MCF 10A (cell line): ENCODE measurements around the gene PLEKHA7. TPM values are rescaled to one million over a fixed set of nuclear protein-coding genes. Genes with fewer than 3 reads are reported as not detected.

Source experiments
- BruUV-seq: library from RNA; stranded (reverse); fragments of 400-500 nt; replicated peaks from 2 replicates; lab custom pipeline; 2021; lab: Mats Ljungman, UMichigan
- CTCF ChIA-PET: fragments of 300-600 bp; sonication (Branson Sonifier 250); formaldehyde crosslinking; extraction: SDS; loops from one replicate; lab custom pipeline; 2021; ENCODE audit warnings: antibody characterized with exemption, inconsistent platforms; lab: Yijun Ruan, JAX
- POLR2A ChIA-PET: fragments of 300-600, 350-650 bp; sonication (Branson Sonifier 250); formaldehyde crosslinking; extraction: SDS; loops from one replicate; lab custom pipeline; 2020; ENCODE audit warnings: antibody characterized with exemption, inconsistent platforms; lab: Yijun Ruan, JAX
- DNase-seq: peaks from one replicate; pipeline ENCODE4 v3.0.0-alpha.2; 2018; ENCODE audit not compliant: unreplicated experiment
- H3K27ac Mint-ChIP-seq: one replicate; pipeline ENCODE4 v1.8.0; 2022; ENCODE audit warnings: mild to moderate bottlenecking, low read depth, mixed read lengths; ENCODE audit not compliant: unreplicated experiment
- H3K27me3 Mint-ChIP-seq: one replicate; pipeline ENCODE4 v1.8.0; 2022; ENCODE audit warnings: mixed read lengths; ENCODE audit not compliant: insufficient read depth, unreplicated experiment
- H3K36me3 Mint-ChIP-seq: one replicate; pipeline ENCODE4 v1.8.0; 2022; ENCODE audit warnings: mild to moderate bottlenecking, moderate library complexity, mixed read lengths; ENCODE audit not compliant: insufficient read depth, unreplicated experiment
- H3K4me1 Mint-ChIP-seq: one replicate; pipeline ENCODE4 v1.8.0; 2022; ENCODE audit warnings: mixed read lengths; ENCODE audit not compliant: insufficient read depth, unreplicated experiment
- H3K4me3 Mint-ChIP-seq: one replicate; pipeline ENCODE4 v1.8.0; 2022; ENCODE audit warnings: mild to moderate bottlenecking, moderate library complexity, mixed read lengths; ENCODE audit not compliant: unreplicated experiment
- H3K9me3 Mint-ChIP-seq: one replicate; pipeline ENCODE4 v1.8.0; 2022; ENCODE audit warnings: mixed read lengths; ENCODE audit not compliant: unreplicated experiment
- CTCF ChIP-seq: fragments of 200-600 bp; IDR thresholded peaks from one replicate; pipeline ENCODE4 v1.8.0; 2022; ENCODE audit warnings: antibody characterized with exemption, mild to moderate bottlenecking; ENCODE audit not compliant: unreplicated experiment
- intact Hi-C: fragments of 100-400 bp; cut with micrococcal nuclease; formaldehyde crosslinking; loops from 2 replicates; pipeline ENCODE4 v1.14.1; 2022
- total RNA-seq: library from RNA; stranded (reverse); gene quantifications from 2 replicates; pipeline ENCODE4 v1.2.3, GENCODE V29; 2022

PLEKHA7 gene
- total RNA-seq, 1 experiment from 2014 or later, result 2.8 TPM

- CTCF ChIA-PET, result no interaction called here
- no peak for TF ChIP-seq CTCF
- Mint-ChIP-seq H3K4me3 (no peak overlapping the region), H3K36me3 (no peaks in the 10 kb centered on the region), H3K4me1 (no peaks in the 10 kb centered on the region), H3K9me3 (no peaks in the 10 kb centered on the region), H3K27ac (no peak overlapping the region), H3K27me3 (no peaks in the 10 kb centered on the region)
- no peak for DNase-seq
- no TSS peak for BruUV-seq
- intact Hi-C loops, result no loop called here
- POLR2A ChIA-PET, result no interaction called here
These were observed 27.0 kb downstream of the PLEKHA7 start for GRCh38 chr11:16987205-16987568.

GRCh38 chr11:16986434-16987204 is 27.6 kb downstream of the PLEKHA7 start:
- H3K36me3 Mint-ChIP-seq, result no peaks in the 10 kb centered on the region
- ChIA-PET CTCF (no interaction called here), POLR2A (no interaction called here)
- H3K27ac Mint-ChIP-seq, result no peak overlapping the region
- no peak overlapping the region for H3K4me3 Mint-ChIP-seq
- H3K27me3 Mint-ChIP-seq, result no peaks in the 10 kb centered on the region
- TF ChIP-seq CTCF, result no peak
- H3K9me3 Mint-ChIP-seq, result no peaks in the 10 kb centered on the region
- intact Hi-C loops, result no loop called here
- no TSS peak for BruUV-seq
- H3K4me1 Mint-ChIP-seq, result no peaks in the 10 kb centered on the region
- DNase-seq, result no peak

GRCh38 chr11:16985297-16985696 is 28.9 kb downstream of the PLEKHA7 start:
- H3K4me3 Mint-ChIP-seq, result no peak overlapping the region

More at GRCh38 chr11:16985297-16985696, 28.9 kb downstream of the PLEKHA7 start:
- POLR2A ChIA-PET, result no interaction called here
- no peak for DNase-seq
- intact Hi-C loops, result no loop called here
- H3K36me3 Mint-ChIP-seq, result no peaks in the 10 kb centered on the region
- no TSS peak for BruUV-seq
- H3K27me3 Mint-ChIP-seq, result no peaks in the 10 kb centered on the region
- H3K4me1 Mint-ChIP-seq, result no peaks in the 10 kb centered on the region
- CTCF ChIA-PET, result interaction anchor here (0.7 to 1.5 kb wide), 4 partner anchors 25 to 613 kb away, joined by 3 read pairs; no protein-coding TSS in a partner anchor
- no peak overlapping the region for H3K27ac Mint-ChIP-seq
- no peak for TF ChIP-seq CTCF
- H3K9me3 Mint-ChIP-seq, result no peaks in the 10 kb centered on the region
